Neural cell (in vitro differentiated cells): ENCODE results near the gene KCNH2. TPM values are rescaled to one million over a fixed set of nuclear protein-coding genes. Genes with fewer than 3 reads are reported as not detected.

Experiments
- H2AFZ ChIP-seq: fragments of 200-600, 300-800 bp; sonication (generic), shearing (Covaris generic); 2 replicates; pipeline ENCODE4 v1.6.0; 2014; ENCODE audit warnings: low read depth, mild to moderate bottlenecking, antibody characterized with exemption, low read length, moderate library complexity
- H3F3A ChIP-seq: fragments of 200-600 bp; shearing (Covaris generic); 2 replicates; pipeline ENCODE4 v1.6.1; 2016; ENCODE audit warnings: mild to moderate bottlenecking, moderate library complexity, mixed read lengths, antibody characterized with exemption, low read length; ENCODE audit not compliant: insufficient read depth, poor library complexity, severe bottlenecking
- H3K27ac ChIP-seq: fragments of 200-600, 300-800 bp; sonication (generic), shearing (Covaris generic); 2 replicates; pipeline ENCODE4 v1.5.1; 2014; ENCODE audit warnings: mild to moderate bottlenecking, low read length, moderate library complexity
- H3K27me3 ChIP-seq: fragments of 300-800, 200-600 bp; sonication (generic), shearing (Covaris generic); 2 replicates; pipeline ENCODE4 v1.6.0; 2014; ENCODE audit warnings: mild to moderate bottlenecking, low read depth, low read length, moderate library complexity; ENCODE audit not compliant: insufficient read depth
- H3K36me3 ChIP-seq: fragments of 300-800, 200-600 bp; sonication (generic), shearing (Covaris generic); 2 replicates; pipeline ENCODE4 v1.5.1; 2014; ENCODE audit warnings: mild to moderate bottlenecking, antibody characterized with exemption, low read length, moderate library complexity; ENCODE audit not compliant: insufficient read depth
- H3K4me2 ChIP-seq: fragments of 300-800, 200-600 bp; sonication (generic), shearing (Covaris generic); 2 replicates; pipeline ENCODE4 v1.6.0; 2014; ENCODE audit warnings: mild to moderate bottlenecking, low read length
- H3K4me3 ChIP-seq: fragments of 300-800, 200-600 bp; sonication (generic), shearing (Covaris generic); 2 replicates; pipeline ENCODE4 v1.5.1; 2014; ENCODE audit warnings: mild to moderate bottlenecking, low read length, moderate library complexity
- H3K79me2 ChIP-seq: fragments of 200-600 bp; shearing (Covaris generic); replicated peaks from 2 replicates; pipeline ENCODE4 v1.6.0; 2014; ENCODE audit warnings: mild to moderate bottlenecking, low read length, moderate library complexity; ENCODE audit not compliant: insufficient read depth
- H3K9ac ChIP-seq: fragments of 300-800, 200-600 bp; sonication (generic), shearing (Covaris generic); 2 replicates; pipeline ENCODE4 v1.6.1; 2016; ENCODE audit warnings: mild to moderate bottlenecking, low read length, mixed read lengths
- H3K9me2 ChIP-seq: fragments of 200-600 bp; shearing (Covaris generic); 2 replicates; pipeline ENCODE4 v1.6.1; 2016; ENCODE audit warnings: mild to moderate bottlenecking, low read length, mixed read lengths; ENCODE audit not compliant: insufficient read depth
- H3K9me3 ChIP-seq: fragments of 200-600, 300-800 bp; sonication (generic), shearing (Covaris generic); 2 replicates; pipeline ENCODE4 v1.6.1; 2016; ENCODE audit warnings: mild to moderate bottlenecking, mixed run types, low read length, moderate library complexity, mixed read lengths
- H4K20me1 ChIP-seq: fragments of 200-600 bp; shearing (Covaris generic); 2 replicates; pipeline ENCODE4 v1.6.1; 2016; ENCODE audit warnings: mild to moderate bottlenecking, mixed run types; ENCODE audit not compliant: insufficient read depth
- CTCF ChIP-seq: fragments of 450-650 bp; IDR thresholded peaks from 2 replicates; pipeline ENCODE4 v1.5.1; 2014; ENCODE audit warnings: antibody characterized with exemption, mild to moderate bottlenecking, moderate library complexity; ENCODE audit not compliant: poor library complexity, severe bottlenecking
- EP300 ChIP-seq: fragments of 450-650 bp; conservative IDR thresholded peaks from 2 replicates; pipeline ENCODE4 v1.6.1; 2014; ENCODE audit warnings: antibody characterized with exemption, mild to moderate bottlenecking, moderate library complexity; ENCODE audit not compliant: poor library complexity, severe bottlenecking
- EZH2 ChIP-seq: fragments of 200-600, 300-800 bp; shearing (Covaris generic), sonication (generic); IDR thresholded peaks from 2 replicates; pipeline ENCODE4 v1.6.1; 2014; ENCODE audit warnings: antibody characterized with exemption, low read length, borderline replicate concordance, mild to moderate bottlenecking; ENCODE audit not compliant: insufficient read depth, poor library complexity, severe bottlenecking
- MXI1 ChIP-seq: fragments of 450-650 bp; conservative IDR thresholded peaks from 2 replicates; pipeline ENCODE4 v1.6.1; 2014; ENCODE audit warnings: antibody characterized with exemption, mild to moderate bottlenecking; ENCODE audit not compliant: poor library complexity, severe bottlenecking
- POLR2AphosphoS5 ChIP-seq: IDR thresholded peaks from 2 replicates; pipeline ENCODE4 v1.6.1; 2012
- RAD21 ChIP-seq: fragments of 450-650 bp; conservative IDR thresholded peaks from 2 replicates; pipeline ENCODE4 v1.6.1; 2014; ENCODE audit warnings: antibody characterized with exemption, mild to moderate bottlenecking, moderate library complexity
- REST ChIP-seq: IDR thresholded peaks from 2 replicates; pipeline ENCODE4 v1.6.1; 2012; ENCODE audit warnings: borderline replicate concordance
- TAF1 ChIP-seq: IDR thresholded peaks from 2 replicates; pipeline ENCODE4 v1.6.1; 2012; ENCODE audit warnings: low read depth
- polyA plus RNA-seq: library from polyadenylated mRNA; depleted of rRNA; stranded (reverse); fragments of >200 nt; gene quantifications from 2 replicates; pipeline ENCODE4 v1.2.3, GENCODE V29; 2014

KCNH2 gene
- polyA plus RNA-seq, 1 donor from 2014 or later, result 24.4 TPM

DNA sequence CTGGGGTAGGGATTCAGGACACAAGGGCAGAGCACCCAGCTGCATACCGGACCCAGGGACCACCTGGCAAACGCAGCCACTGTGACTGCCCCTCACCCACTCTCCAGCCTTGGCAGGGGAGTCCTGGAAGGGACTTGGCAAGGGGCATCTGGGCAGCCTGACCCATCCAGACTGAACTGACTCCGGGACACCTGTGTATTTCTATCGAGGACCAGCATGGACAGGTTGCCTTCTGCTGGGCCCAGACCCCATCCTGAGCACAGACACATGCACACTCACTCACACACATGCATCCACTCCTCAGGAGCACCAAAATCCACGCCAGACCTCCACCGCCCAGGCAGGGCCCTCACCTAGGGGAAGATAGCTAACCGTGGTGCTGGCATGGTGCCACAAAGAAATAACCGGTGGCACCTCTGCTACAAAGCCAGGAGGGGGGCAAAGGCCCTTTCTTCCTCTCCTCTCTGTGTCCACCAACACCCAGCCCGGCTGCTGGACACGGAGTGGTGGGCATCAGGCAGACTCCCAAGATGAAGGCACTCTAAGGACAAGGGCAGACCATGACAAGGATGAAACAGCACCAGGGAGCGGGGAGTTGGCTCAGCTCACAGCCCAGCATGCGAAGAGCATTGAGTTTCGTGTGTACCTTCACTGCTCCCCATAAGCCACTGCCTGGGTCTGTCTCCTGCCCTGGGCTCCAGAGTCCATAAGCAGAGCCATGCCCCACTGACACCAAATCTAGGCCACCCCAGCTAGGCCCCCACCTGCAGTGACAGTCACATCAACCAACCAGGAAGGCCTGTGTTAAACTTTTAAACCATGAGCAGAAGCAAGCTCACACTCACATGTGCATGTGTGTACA lies 35.3 kb downstream of the KCNH2 start:
- no peaks in the 10 kb centered on the region for H3F3A ChIP-seq
- no peak overlapping the region for H3K27ac ChIP-seq
- no peaks in the 10 kb centered on the region for H3K79me2 ChIP-seq
- H3K9ac ChIP-seq, result no peak overlapping the region
- TF ChIP-seq MXI1, result no peak
- TF ChIP-seq EP300, result no peak
- TF ChIP-seq REST, result no peak
- no peak for TF ChIP-seq POLR2AphosphoS5
- no peaks in the 10 kb centered on the region for H3K9me2 ChIP-seq
- no peak overlapping the region for H3K4me2 ChIP-seq
- H3K36me3 ChIP-seq, result no peaks in the 10 kb centered on the region
- no peak overlapping the region for H2AFZ ChIP-seq
- H4K20me1 ChIP-seq, result no peaks in the 10 kb centered on the region
- no peak overlapping the region for H3K4me3 ChIP-seq
- no peaks in the 10 kb centered on the region for H3K9me3 ChIP-seq
- H3K27me3 ChIP-seq, result no peaks in the 10 kb centered on the region

DNA sequence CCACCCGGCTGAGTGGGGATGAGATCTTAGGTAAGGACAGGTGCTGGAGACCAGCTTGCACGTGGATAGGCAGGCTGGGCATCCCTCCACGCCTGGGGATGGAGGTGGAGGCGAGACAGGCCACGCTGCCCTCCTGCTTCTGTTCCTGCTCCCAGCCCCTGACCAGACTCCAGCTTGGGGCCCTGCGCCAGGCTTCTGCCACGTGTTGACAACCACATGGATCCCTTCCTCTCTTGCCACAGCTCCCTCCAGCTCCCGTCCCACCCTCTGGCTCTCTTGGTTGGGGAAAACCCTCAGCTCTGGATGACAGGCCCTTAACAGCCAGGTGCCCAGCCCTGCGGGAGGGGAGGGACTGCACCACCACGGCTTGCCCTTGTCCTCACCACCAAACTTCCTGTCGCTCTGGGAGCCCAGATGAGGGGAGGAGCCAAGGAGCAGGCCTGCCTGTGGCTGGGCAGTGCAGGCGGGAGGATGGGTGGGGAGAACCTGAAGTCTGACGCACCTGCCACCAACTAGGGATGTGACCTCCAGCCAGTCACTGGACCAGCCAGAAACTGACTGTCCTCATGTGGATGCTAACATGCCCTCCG lies 36.0 kb downstream of the KCNH2 start:
- Histone ChIP-seq H3K27ac (no peak overlapping the region), H3K4me3 (no peak overlapping the region), H3K9ac (no peak overlapping the region), H4K20me1 (no peaks in the 10 kb centered on the region), H2AFZ (no peak overlapping the region), H3K36me3 (no peaks in the 10 kb centered on the region), H3K79me2 (no peaks in the 10 kb centered on the region), H3K4me2 (no peak overlapping the region), H3F3A (no peaks in the 10 kb centered on the region), H3K9me2 (no peaks in the 10 kb centered on the region), H3K9me3 (no peaks in the 10 kb centered on the region), H3K27me3 (no peaks in the 10 kb centered on the region)
- TF ChIP-seq TAF1, result no peak
- TF ChIP-seq EZH2, result no peak
- no peak for TF ChIP-seq CTCF
- no peak for TF ChIP-seq RAD21
- TF ChIP-seq MXI1, result no peak
- TF ChIP-seq EP300, result no peak
